Stomach (tissue), 9 donors: ENCODE results near the gene BEST2. TPM values are rescaled to one million over a fixed set of nuclear protein-coding genes. Genes with fewer than 3 reads are reported as not detected.

Experiments used
- DNase-seq, 2 donors: peaks; one replicate each; pipeline versions ENCODE4 v3.0.0 to v3.0.0-alpha.2; 2013 to 2019
- H3K27ac ChIP-seq, 5 donors: fragments of 200-600 bp in 4 of 5; sonication (generic) in 4 of 5; one replicate each; pipeline ENCODE4 v1.5.1; 2013 to 2019; ENCODE audit warnings: mild to moderate bottlenecking in 1 of 5, moderate library complexity in 1 of 5
- H3K27me3 ChIP-seq, 3 donors: fragments of 200-600 bp; sonication (generic); one replicate each; pipeline ENCODE4 v1.5.1; 2017 to 2019; ENCODE audit warnings: mixed run types in 1 of 3
- H3K36me3 ChIP-seq, 4 donors: fragments of 200-600 bp; sonication (generic); 1 replicate in 3 of 4; 2 replicates in 1 of 4; pipeline ENCODE4 v1.5.1; 2016 to 2019
- H3K4me1 ChIP-seq, 4 donors: fragments of 200-600 bp; sonication (generic); one replicate each; pipeline ENCODE4 v1.5.1; 2016 to 2019
- H3K4me3 ChIP-seq, 4 donors: fragments of 200-600 bp; sonication (generic) in 3 of 4; one replicate each; pipeline ENCODE4 v1.5.1; 2016 to 2019; ENCODE audit warnings: mild to moderate bottlenecking in 1 of 4
- H3K9me3 ChIP-seq, 4 donors: fragments of 200-600 bp; sonication (generic); one replicate each; pipeline ENCODE4 v1.5.1; 2016 to 2019
- CTCF ChIP-seq, 7 experiments: fragments of 450-650 bp in 4 of 7; fragments of 200-600 bp in 3 of 7; sonication (generic) in 3 of 7; IDR thresholded peaks; one replicate each; pipeline ENCODE4 v1.5.1; 2016 to 2019; ENCODE audit warnings: antibody characterized with exemption in 7 of 7, control low read depth in 2 of 7, mild to moderate bottlenecking in 1 of 7
- EP300 ChIP-seq: sonication (generic); formaldehyde crosslinking; IDR thresholded peaks from one replicate; pipeline ENCODE4 v1.6.1; 2017; ENCODE audit warnings: antibody characterized with exemption
- POLR2A ChIP-seq, 4 donors: fragments of 450-650 bp; IDR thresholded peaks; one replicate each; pipeline ENCODE4 v1.6.1; 2016; ENCODE audit warnings: antibody characterized with exemption in 4 of 4, control low read depth in 2 of 4, mild to moderate bottlenecking in 1 of 4, moderate library complexity in 1 of 4
- POLR2AphosphoS5 ChIP-seq, 3 donors: sonication (generic); formaldehyde crosslinking; IDR thresholded peaks; one replicate each; pipeline ENCODE4 v1.6.1; 2016; ENCODE audit warnings: antibody characterized with exemption in 3 of 3
- WGBS, 5 donors: extraction: QIAGEN DNeasy Blood & Tissue Kit in 3 of 5; methylation state at CpG; one replicate each; pipeline versions ENCODE4 v1.1.5 to v1.1.7; 2013 to 2018; 5-methylcytosine and 5-hydroxymethylcytosine counted together
- intact Hi-C: fragments of 100-400 bp; cut with DNase I; formaldehyde crosslinking; loops from one replicate; pipeline ENCODE4 v1.15.1; 2023; ENCODE audit warnings: low total_unique reads
- polyA plus RNA-seq, 3 donors: library from polyadenylated mRNA; stranded (reverse); fragments of 200-250 nt; gene quantifications; one replicate each; pipeline ENCODE4 v1.2.3, GENCODE V29; 2013
- total RNA-seq, 5 donors: library from RNA; depleted of rRNA; stranded (reverse); fragments of >200 nt; gene quantifications; one replicate each; pipeline versions ENCODE4 v1.1.0 to v1.2.3, GENCODE V29; 2014 to 2016
- donor health status: healthy with polysubstance abuse.
- donor health status: Bipolar disorder and iron deficiency.
- donor health status: healthy.

Gene BEST2
- total and polyA plus RNA-seq, 8 donors = 0.08 to 165 TPM; not detected in 6

DNA sequence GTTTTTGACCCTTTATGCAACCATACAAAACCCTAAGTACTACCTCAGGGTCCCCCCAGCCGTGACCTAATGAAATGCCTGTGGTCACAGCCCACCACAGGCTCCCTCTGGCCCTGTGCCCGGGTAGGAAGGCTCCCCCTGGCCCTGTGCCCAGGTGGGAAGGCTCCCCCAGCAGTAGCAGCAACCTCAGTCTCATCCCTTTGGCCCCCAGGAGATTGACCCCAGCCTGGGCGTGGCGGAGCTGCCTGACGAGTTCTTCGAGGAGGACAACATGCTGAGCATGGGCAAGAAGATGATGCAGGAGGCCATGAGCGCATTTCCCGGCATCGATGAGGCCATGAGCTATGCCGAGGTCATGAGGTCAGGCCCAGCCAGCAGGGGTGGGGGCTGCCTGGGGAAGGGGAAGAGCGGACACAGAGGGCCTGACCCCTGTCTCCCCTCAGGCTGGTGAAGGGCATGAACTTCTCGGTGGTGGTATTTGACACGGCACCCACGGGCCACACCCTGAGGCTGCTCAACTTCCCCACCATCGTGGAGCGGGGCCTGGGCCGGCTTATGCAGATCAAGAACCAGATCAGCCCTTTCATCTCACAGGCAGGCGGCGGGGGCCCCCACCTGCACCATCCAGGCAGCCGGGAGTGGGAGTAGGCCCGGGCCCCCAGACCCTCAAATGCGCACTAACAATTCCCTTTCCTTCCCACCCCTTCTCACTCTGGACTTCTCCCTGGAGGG is 6.3 kb upstream of the BEST2 start:
- Histone ChIP-seq H3K4me3 (no peak overlapping the region), H3K27ac (no peak overlapping the region), H3K36me3 (peaks cover 34 to 82% (median 78%) of the 10 kb centered on the region in 4 donors), H3K9me3 (peaks cover 0 to 8% (median 6%) of the 10 kb centered on the region in 4 donors), H3K4me1 (peaks cover 0 to 9% (median 0%) of the 10 kb centered on the region in 4 donors), H3K27me3 (peaks cover 0 to 11% (median 8%) of the 10 kb centered on the region in 3 donors)
- 83 to 89% (median 86%) methylated on average over 20 to 22 of the region's 22 CpGs for WGBS, 5 donors
- TF ChIP-seq EP300 = no peak
- TF ChIP-seq POLR2AphosphoS5 (IDR thresholded peaks at IDR 0.05) = no peak
- no peak for TF ChIP-seq CTCF (IDR thresholded peaks at IDR 0.05)
- TF ChIP-seq POLR2A (IDR thresholded peaks at IDR 0.05) = no peak
- no peak for DNase-seq
- intact Hi-C loops = no loop called here

DNA sequence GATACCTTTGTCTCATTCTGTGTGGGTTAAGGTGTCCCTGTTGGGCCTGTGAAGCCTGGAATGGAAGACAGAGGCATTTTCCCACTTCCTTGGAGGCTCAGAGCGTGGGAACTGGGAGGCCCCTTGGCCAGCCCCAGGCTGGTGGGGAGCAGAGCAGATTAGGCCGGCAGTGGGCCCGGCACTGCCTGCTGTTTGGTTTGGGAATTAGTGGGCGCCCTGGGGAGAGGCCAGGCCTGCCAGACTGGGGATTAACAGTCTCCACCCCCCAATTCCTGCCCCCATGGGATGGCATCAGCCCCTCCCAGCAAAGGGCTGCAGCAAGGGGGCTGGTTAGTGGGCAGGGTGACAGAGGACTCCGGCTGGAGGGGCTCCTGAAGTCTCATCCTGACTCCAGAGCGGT is 3.1 kb upstream of the BEST2 start:
- Histone ChIP-seq H3K36me3 (peaks cover 32 to 50% (median 46%) of the 10 kb centered on the region in 4 donors), H3K27me3 (peaks cover 0 to 39% (median 30%) of the 10 kb centered on the region in 3 donors), H3K9me3 (peaks cover 0 to 8% (median 6%) of the 10 kb centered on the region in 4 donors), H3K4me1 (peaks cover 0 to 9% (median 0%) of the 10 kb centered on the region in 4 donors), H3K4me3 (no peak overlapping the region), H3K27ac (no peak overlapping the region)
- no peak for DNase-seq
- 67 to 80% (median 72%) methylated on average over 2 to 6 of the region's 6 CpGs for WGBS, 5 donors
- intact Hi-C loops = no loop called here
- TF ChIP-seq EP300 (no peak), POLR2AphosphoS5 (IDR thresholded peaks at IDR 0.05) (no peak), CTCF (IDR thresholded peaks at IDR 0.05) (no peak), POLR2A (IDR thresholded peaks at IDR 0.05) (no peak)

DNA sequence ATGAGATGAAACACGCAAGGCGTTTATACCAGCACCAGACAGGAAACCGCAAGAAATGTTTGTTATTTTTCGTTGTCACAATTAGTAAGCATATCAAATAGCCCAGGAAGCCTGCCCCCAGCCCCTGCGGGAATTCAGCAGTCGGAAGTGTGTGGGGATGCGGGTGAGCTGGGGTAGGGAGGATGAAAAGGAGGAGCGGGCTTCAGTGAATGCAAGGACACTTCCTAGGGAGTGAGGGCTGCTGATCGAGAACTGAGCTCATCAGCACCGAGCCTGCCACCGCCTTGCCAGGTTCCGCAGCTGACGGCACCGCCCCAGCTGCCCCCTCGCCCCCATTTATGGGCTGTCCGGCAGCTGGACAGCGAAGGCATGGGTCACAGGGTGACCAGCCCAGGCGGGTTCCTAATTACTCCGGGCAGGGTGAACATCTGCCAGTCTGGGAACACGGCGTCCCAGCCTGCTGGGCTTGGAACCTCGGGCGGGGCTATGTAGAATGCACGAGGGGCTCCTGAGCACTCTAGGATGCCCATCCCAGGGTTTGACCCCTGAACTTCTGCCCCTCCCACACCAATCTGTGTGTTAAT is 1.6 kb upstream of the BEST2 start:
- Histone ChIP-seq H3K4me1 (peaks cover 0 to 9% (median 0%) of the 10 kb centered on the region in 4 donors), H3K36me3 (peaks cover 32 to 37% (median 33%) of the 10 kb centered on the region in 4 donors), H3K27me3 (peaks cover 0 to 51% (median 30%) of the 10 kb centered on the region in 3 donors), H3K27ac (no peak overlapping the region), H3K4me3 (no peak overlapping the region), H3K9me3 (peaks cover 0 to 8% (median 6%) of the 10 kb centered on the region in 4 donors)
- no peak for TF ChIP-seq POLR2AphosphoS5 (IDR thresholded peaks at IDR 0.05)
- no peak for TF ChIP-seq POLR2A (IDR thresholded peaks at IDR 0.05)
- TF ChIP-seq CTCF (IDR thresholded peaks at IDR 0.05) = no peak
- TF ChIP-seq EP300 = no peak
- DNase-seq = no peak
- WGBS, 5 donors = 30 to 59% (median 34%) methylated on average over 14 to 24 of the region's 24 CpGs
- intact Hi-C loops = no loop called here

DNA sequence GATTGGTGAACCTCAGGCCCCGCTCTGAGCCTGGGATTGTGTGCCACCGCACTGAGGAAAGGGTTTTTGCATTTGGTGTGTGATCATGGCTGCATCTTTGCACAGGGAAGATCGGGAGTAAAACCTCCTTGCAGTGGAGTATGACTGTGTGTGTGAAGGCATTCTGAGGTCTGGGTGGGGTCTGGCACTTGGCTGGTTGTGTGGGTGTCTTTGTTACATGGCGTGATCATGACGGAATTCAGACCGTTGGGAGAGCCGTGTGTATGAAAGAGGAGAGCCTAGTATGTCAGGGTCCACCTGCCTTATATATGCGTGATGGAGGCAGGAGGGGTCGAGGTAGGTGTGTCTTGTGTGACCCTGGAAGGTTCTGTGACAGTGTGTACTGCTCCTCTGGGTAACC is 740 bp upstream of the BEST2 start:
- Histone ChIP-seq H3K4me1 (peaks cover 0 to 9% (median 0%) of the 10 kb centered on the region in 4 donors), H3K36me3 (peaks cover 24 to 29% (median 25%) of the 10 kb centered on the region in 4 donors), H3K4me3 (no peak overlapping the region), H3K27me3 (peaks cover 0 to 52% (median 30%) of the 10 kb centered on the region in 3 donors), H3K9me3 (peaks cover 0 to 8% (median 6%) of the 10 kb centered on the region in 4 donors), H3K27ac (no peak overlapping the region)
- no peak for TF ChIP-seq EP300
- no peak for TF ChIP-seq POLR2AphosphoS5 (IDR thresholded peaks at IDR 0.05)
- TF ChIP-seq CTCF (IDR thresholded peaks at IDR 0.05) = no peak
- TF ChIP-seq POLR2A (IDR thresholded peaks at IDR 0.05) = no peak
- 58 to 68% (median 67%) methylated on average over 9 of the region's 9 CpGs for WGBS, 5 donors
- intact Hi-C loops = no loop called here
- DNase-seq = no peak
